H1 (cell line): ENCODE measurements around the gene HMGCL. TPM values are rescaled to one million over a fixed set of nuclear protein-coding genes. Genes with fewer than 3 reads are reported as not detected.
A peak's percentile ranks its signal among the peaks of the same experiment; 100 is the strongest.

Experiments
- KDM4A ChIP-seq: IDR thresholded peaks from one replicate; pipeline ENCODE4 v1.7.1; 2012; ENCODE audit warnings: low read depth, mild to moderate bottlenecking, moderate library complexity, low read length, inconsistent platforms; ENCODE audit not compliant: severe bottlenecking
- POU5F1 ChIP-seq: IDR thresholded peaks from 2 replicates; pipeline ENCODE4 v1.6.1; 2011; ENCODE audit warnings: low read depth, mild to moderate bottlenecking, low read length, moderate library complexity
- SAP30 ChIP-seq: fragments of 300-600 bp; sonication (generic); IDR thresholded peaks from 2 replicates; pipeline ENCODE4 v1.7.1; 2012; ENCODE audit warnings: low read length, moderate library complexity, mild to moderate bottlenecking, inconsistent platforms; ENCODE audit not compliant: insufficient read depth, insufficient replicate concordance
- TAF7 ChIP-seq: optimal IDR thresholded peaks from 2 replicates; pipeline ENCODE3; 2011; ENCODE audit warnings: low read depth, mild to moderate bottlenecking, inconsistent platforms, low read length, moderate library complexity, borderline replicate concordance
- TCF12 ChIP-seq: IDR thresholded peaks from 2 replicates; pipeline ENCODE4 v1.6.1; 2011; ENCODE audit warnings: low read depth, mild to moderate bottlenecking, low read length
- USF2 ChIP-seq: IDR thresholded peaks from 2 replicates; pipeline ENCODE4 v1.6.1; 2011; ENCODE audit warnings: low read length, improper control_type of control experiment
- polyA plus RNA-seq, 7 experiments: library from polyadenylated mRNA; depleted of rRNA in 3 of 7; stranded (reverse) in 5 of 7; unstranded in 2 of 7; fragments of >200 nt in 5 of 7; fragments of 200-250 nt in 2 of 7; gene quantifications; 1 replicate in 5 of 7; 2 replicates in 1 of 7; 4 replicates in 1 of 7; pipeline versions ENCODE4 v1.2.1 to v1.2.3, GENCODE V29; 2011 to 2013; ENCODE audit warnings: missing spikeins in 2 of 7, mixed read lengths in 2 of 7
- total RNA-seq: library from RNA; stranded (reverse); fragmentation: NEBNext Ultra II Directional; extraction: Animal tissue kit (Norgen Biotek cat#: 25700); gene quantifications from 2 replicates; pipeline ENCODE4 v1.2.1, GENCODE V29; 2021

The HMGCL gene
- total and polyA plus RNA-seq, 2 of the 8 experiments (the other 6 are each of a cell fraction or from before 2014, with no cell fraction given): 13.7 to 19.5 TPM

GRCh38 chr1:23800400-23801337, 24.6 kb downstream of the HMGCL start, which contains the start of gene GALE (continued):
- TF ChIP-seq USF2: no peak
- TF ChIP-seq POU5F1: no peak
- TF ChIP-seq SAP30: no peak
- TF ChIP-seq TCF12: no peak
- TF ChIP-seq TAF7: peak; percentile 13
- no peak for TF ChIP-seq KDM4A
